ENCODE data around the gene ZBTB21. TPM values are rescaled to one million over a fixed set of nuclear protein-coding genes. Genes with fewer than 3 reads are reported as not detected.

Gene ZBTB21
- polyA plus RNA-seq, 1 of the 3 experiments (the other 2 are of a cell fraction): 2.9 TPM

- TF ChIP-seq RFX5 (IDR thresholded peaks at IDR 0.05; ENCODE audit: low read length): no peak
These were observed 44.6 kb downstream of the ZBTB21 start (continued) for GRCh38 chr21:41965461-41966013.

- no peaks in the 10 kb centered on the region for H3K4me1 ChIP-seq (ENCODE audit: control insufficient read depth in 1 of 2, insufficient read depth in 2 of 2, low read depth in 1 of 2, low read length in 1 of 2)
- TF ChIP-seq ELF1 (IDR thresholded peaks at IDR 0.05): no peak
- no peak for TF ChIP-seq MEF2A (IDR thresholded peaks at IDR 0.05; ENCODE audit: borderline replicate concordance, low read depth)
- TF ChIP-seq REST (IDR thresholded peaks at IDR 0.05; ENCODE audit: low read depth, low read length): no peak
- no peak for TF ChIP-seq NRF1 (IDR thresholded peaks at IDR 0.05; ENCODE audit: low read depth, low read length)
- TF ChIP-seq RCOR1 (IDR thresholded peaks at IDR 0.05; ENCODE audit: low read length): no peak
- no peak for TF ChIP-seq USF2 (IDR thresholded peaks at IDR 0.05; ENCODE audit: borderline replicate concordance, low read depth, low read length)
- no peak for TF ChIP-seq EP300 (IDR thresholded peaks at IDR 0.05; ENCODE audit: borderline replicate concordance in 1 of 2, low read depth in 1 of 2, low read length in 1 of 2)
- no peak for TF ChIP-seq POLR2AphosphoS5 (IDR thresholded peaks at IDR 0.05; ENCODE audit: low read depth, low read length)
- TF ChIP-seq SIN3A (IDR thresholded peaks at IDR 0.05; ENCODE audit: borderline replicate concordance, low read depth, low read length): no peak
- no peak for TF ChIP-seq YY1 (IDR thresholded peaks at IDR 0.05; ENCODE audit: low read depth)
- TF ChIP-seq SMC3 (IDR thresholded peaks at IDR 0.05; ENCODE audit: low read depth, low read length): no peak
- TF ChIP-seq RAD21 (IDR thresholded peaks at IDR 0.05; ENCODE audit: low read length): no peak
- TF ChIP-seq CTCF (IDR thresholded peaks at IDR 0.05): no peak
- TF ChIP-seq TEAD4 (IDR thresholded peaks at IDR 0.05; ENCODE audit: borderline replicate concordance, insufficient read depth): no peak
- no peak for TF ChIP-seq MAX (IDR thresholded peaks at IDR 0.05; ENCODE audit: low read depth)
- no peak for TF ChIP-seq EZH2phosphoT487 (IDR thresholded peaks at IDR 0.05; ENCODE audit: borderline replicate concordance, low read depth)
- TF ChIP-seq TCF12 (IDR thresholded peaks at IDR 0.05): no peak
- TF ChIP-seq PBX3 (IDR thresholded peaks at IDR 0.05): no peak
- TF ChIP-seq JUND (IDR thresholded peaks at IDR 0.05): no peak
- H4K20me1 ChIP-seq (ENCODE audit: insufficient read depth): no peaks in the 10 kb centered on the region
- H2AFZ ChIP-seq (ENCODE audit: low read depth): no peak overlapping the region
- no peaks in the 10 kb centered on the region for H3K9me3 ChIP-seq
- DNase-seq: no peak
- H3K9ac ChIP-seq: no peak overlapping the region
- ChIA-PET CTCF (no interaction called here), POLR2A (no interaction called here)
- no peak overlapping the region for H3K4me2 ChIP-seq
- H3K9me2 ChIP-seq: no peaks in the 10 kb centered on the region
- no peaks in the 10 kb centered on the region for H3K36me3 ChIP-seq (replicated peaks in 1 of 2; ENCODE audit: control insufficient read depth in 1 of 2, insufficient read depth in 2 of 2, low read length in 1 of 2)
- no peaks in the 10 kb centered on the region for H3K79me2 ChIP-seq (ENCODE audit: insufficient read depth)
- H3K27me3 ChIP-seq (ENCODE audit: insufficient read depth): peaks cover 6% of the 10 kb centered on the region; the same call in 1 of the 2 replicates
- no peak overlapping the region for H3K27ac ChIP-seq (ENCODE audit: low read depth in 2 of 2, low read length in 1 of 2)
- no peak overlapping the region for H3K4me3 ChIP-seq (ENCODE audit: low read depth in 2 of 2, low read length in 1 of 2)
- WGBS (ENCODE audit: low lambda C conversion rate): 48% methylated on average over 5 of the region's 5 CpGs
- no peaks in the 10 kb centered on the region for H3F3A ChIP-seq (replicated peaks; ENCODE audit: insufficient read depth)
These were observed 45.1 kb downstream of the ZBTB21 start for GRCh38 chr21:41965045-41965444.
